Endothelial cell of umbilical vein (primary cell): Measurements from ENCODE around the gene ABCB9. TPM values are rescaled to one million over a fixed set of nuclear protein-coding genes. Genes with fewer than 3 reads are reported as not detected.

Experiments
- BruUV-seq: library from RNA; stranded (reverse); fragments of 400-500 nt; replicated peaks from 2 replicates; lab custom pipeline; 2021; lab: Mats Ljungman, UMichigan
- CTCF ChIA-PET: fragments of 300-600, 350-600 bp; sonication (Branson Sonifier 250); formaldehyde crosslinking; loops from one replicate; lab custom pipeline; 2021; ENCODE audit warnings: antibody characterized with exemption, inconsistent platforms; lab: Charles Lee
- POLR2A ChIA-PET: fragments of 300-600, 350-600 bp; sonication (Branson Sonifier 250); formaldehyde crosslinking; loops from one replicate; lab custom pipeline; 2021; ENCODE audit warnings: antibody characterized with exemption, inconsistent platforms; lab: Charles Lee
- DNase-seq: peaks from one replicate; pipeline ENCODE4 v3.0.0-alpha.2; 2011; ENCODE audit warnings: low read depth, low spot score
- FAIRE-seq: peaks from 2 replicates; lab custom pipeline; 2011; peaks lifted over from hg19 to GRCh38; lab: Jason Lieb, UNC
- H2AFZ ChIP-seq: 2 replicates; pipeline ENCODE4 v1.6.0; 2012; ENCODE audit warnings: low read depth, low read length, control low read depth, inconsistent platforms
- H3K27ac ChIP-seq: 2 replicates; pipeline ENCODE4 v1.5.1; 2011; ENCODE audit warnings: low read depth, mild to moderate bottlenecking, control low read depth, low read length, moderate library complexity; ENCODE audit not compliant: insufficient read depth
- H3K27me3 ChIP-seq, 2 experiments: 2 replicates each; pipeline versions ENCODE4 v1.6.0 to v1.6.1; 2011; ENCODE audit warnings: low read length in 2 of 2, mixed read lengths in 1 of 2; ENCODE audit not compliant: control insufficient read depth in 2 of 2, insufficient read depth in 2 of 2
- H3K36me3 ChIP-seq, 2 experiments: 2 replicates in 1 of 2; 3 replicates in 1 of 2; pipeline ENCODE4 v1.5.1; 2011; ENCODE audit warnings: low read length in 2 of 2, mild to moderate bottlenecking in 1 of 2, moderate library complexity in 1 of 2; ENCODE audit not compliant: control insufficient read depth in 2 of 2, insufficient read depth in 2 of 2; ENCODE audit errors: extremely low read depth in 1 of 2
- H3K4me1 ChIP-seq: 3 replicates; pipeline ENCODE4 v1.5.1; 2011; ENCODE audit warnings: mild to moderate bottlenecking, low read length; ENCODE audit not compliant: control insufficient read depth, insufficient read depth; ENCODE audit errors: extremely low read depth
- H3K4me2 ChIP-seq: 2 replicates; pipeline ENCODE4 v1.6.1; 2011; ENCODE audit warnings: low read length, control low read depth, mixed read lengths; ENCODE audit not compliant: insufficient read depth
- H3K4me3 ChIP-seq, 3 experiments: fragments of 200-600 bp in 1 of 3; sonication (generic), shearing (Covaris generic) in 1 of 3; replicated peaks in 1 of 3; 2 replicates each; pipeline ENCODE4 v1.5.1; 2011 to 2016; ENCODE audit warnings: control low read depth in 3 of 3, low read length in 3 of 3, mild to moderate bottlenecking in 2 of 3, inconsistent platforms in 1 of 3, low read depth in 1 of 3, moderate library complexity in 1 of 3; ENCODE audit not compliant: insufficient read depth in 1 of 3
- H3K79me2 ChIP-seq: 2 replicates; pipeline ENCODE4 v1.6.0; 2012; ENCODE audit warnings: low read length, inconsistent platforms; ENCODE audit not compliant: control insufficient read depth, insufficient read depth
- H3K9ac ChIP-seq: replicated peaks from 2 replicates; pipeline ENCODE3; 2011; ENCODE audit warnings: low read length, control low read depth; ENCODE audit not compliant: insufficient read depth; ENCODE audit errors: extremely low read depth
- H3K9me1 ChIP-seq: replicated peaks from 3 replicates; pipeline ENCODE4 v1.6.0; 2011; ENCODE audit warnings: mild to moderate bottlenecking, low read length; ENCODE audit not compliant: control insufficient read depth, insufficient read depth; ENCODE audit errors: extremely low read depth
- H3K9me3 ChIP-seq: replicated peaks from 2 replicates; pipeline ENCODE4 v1.5.1; 2012; ENCODE audit warnings: low read length, inconsistent platforms; ENCODE audit not compliant: control insufficient read depth, insufficient read depth
- H4K20me1 ChIP-seq: replicated peaks from 2 replicates; pipeline ENCODE3; 2011; ENCODE audit warnings: mild to moderate bottlenecking, low read length; ENCODE audit not compliant: control insufficient read depth, insufficient read depth; ENCODE audit errors: extremely low read depth
- EZH2 ChIP-seq: IDR thresholded peaks from 2 replicates; pipeline ENCODE4 v1.6.1; 2012; ENCODE audit warnings: borderline replicate concordance, low read depth, mild to moderate bottlenecking, moderate library complexity, low read length, inconsistent platforms; ENCODE audit not compliant: severe bottlenecking
- FOS ChIP-seq: IDR thresholded peaks from 2 replicates; pipeline ENCODE4 v1.6.1; 2011; ENCODE audit warnings: mild to moderate bottlenecking, low read length, moderate library complexity, borderline replicate concordance; ENCODE audit not compliant: insufficient read depth
- GATA2 ChIP-seq: IDR thresholded peaks from 2 replicates; pipeline ENCODE4 v1.7.0; 2011; ENCODE audit warnings: low read depth, mild to moderate bottlenecking, moderate library complexity, mixed read lengths, low read length; ENCODE audit not compliant: insufficient read length, insufficient read depth
- JUN ChIP-seq: IDR thresholded peaks from 2 replicates; pipeline ENCODE4 v1.6.1; 2011; ENCODE audit warnings: borderline replicate concordance, low read depth; ENCODE audit not compliant: insufficient read length, insufficient read depth
- MYC ChIP-seq: IDR thresholded peaks from one replicate; pipeline ENCODE4 v1.6.1; 2011; ENCODE audit warnings: mild to moderate bottlenecking, low read depth, low read length
- POLR2A ChIP-seq: IDR thresholded peaks from 2 replicates; pipeline ENCODE4 v1.6.1; 2012; ENCODE audit warnings: low read depth, mild to moderate bottlenecking, control low read depth, low read length
- POLR2AphosphoS5 ChIP-seq: IDR thresholded peaks from 2 replicates; pipeline ENCODE4 v1.6.1; 2012; ENCODE audit warnings: low read depth, mild to moderate bottlenecking, control low read depth, low read length, moderate library complexity; ENCODE audit not compliant: insufficient read depth
- dilution Hi-C: fragments of 300-500 bp; cut with MboI; formaldehyde crosslinking; loops from one replicate; pipeline ENCODE4 v1.15.0; 2019; ENCODE audit warnings: low sequenced_read_pairs; ENCODE audit not compliant: extremely low pct_ligation_motif_present
- intact Hi-C: fragments of 100-400 bp; cut with micrococcal nuclease; formaldehyde crosslinking; loops from one replicate; pipeline ENCODE4 v1.10.0; 2022
- polyA plus RNA-seq, 4 experiments: library from polyadenylated mRNA; depleted of rRNA in 3 of 4; stranded (reverse) in 3 of 4; unstranded in 1 of 4; fragments of >200 nt; gene quantifications; 2 replicates each; pipeline versions ENCODE4 v1.2.1 to v1.2.3, GENCODE V29; 2011 to 2012; ENCODE audit warnings: missing spikeins in 1 of 4
- total RNA-seq: library from RNA; stranded (reverse); gene quantifications from 2 replicates; pipeline ENCODE4 v1.2.3, GENCODE V29; 2021
- TF ChIP-seq, protein P1 (sequence below): IDR thresholded peaks from 2 replicates; pipeline ENCODE4 v1.6.1; 2011; ENCODE audit not compliant: insufficient read depth, insufficient read length
- TF ChIP-seq, protein P2 (sequence below), 2 donors: IDR thresholded peaks; 1 replicate in 1 of 2; 2 replicates in 1 of 2; pipeline ENCODE4 v1.5.1; 2011; ENCODE audit warnings: low read length in 2 of 2, mild to moderate bottlenecking in 2 of 2, moderate library complexity in 2 of 2, control low read depth in 1 of 2, inconsistent platforms in 1 of 2, low read depth in 1 of 2; ENCODE audit not compliant: insufficient read depth in 1 of 2; ENCODE audit errors: extremely low read depth in 1 of 2

ABCB9 gene
- total and polyA plus RNA-seq, 2 donors (not counting 3 experiments of a cell fraction or from before 2014, with no cell fraction given), result 11.7 to 16.9 TPM

DNA sequence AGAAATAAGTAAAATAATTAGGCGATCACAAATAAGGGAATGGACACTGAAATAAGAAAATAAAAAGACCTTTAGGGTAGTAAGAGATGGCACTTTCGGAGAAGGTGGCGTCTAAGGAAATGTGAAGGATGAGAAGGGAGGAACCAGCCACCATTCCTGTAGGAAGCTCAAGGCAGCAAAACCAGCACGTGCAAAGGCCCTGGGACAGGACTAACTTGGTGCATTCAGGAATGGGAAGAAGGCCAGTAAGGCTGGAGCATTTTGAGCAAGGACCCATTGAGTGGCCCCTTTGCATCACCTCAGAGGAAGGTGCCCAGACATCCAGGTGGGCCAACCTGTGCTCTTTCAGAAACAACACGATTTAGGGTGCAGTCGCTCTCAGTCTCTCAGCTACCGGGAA lies 69.6 kb downstream of the ABCB9 start:
- Histone ChIP-seq H3K27me3 (peaks cover 0 to 2% of the 10 kb centered on the region in 2 experiments), H3K9ac (no peak overlapping the region), H3K9me3 (no peaks in the 10 kb centered on the region), H3K4me3 (no peak overlapping the region), H3K36me3 (no peaks in the 10 kb centered on the region), H3K79me2 (peaks cover 39% of the 10 kb centered on the region), H4K20me1 (no peaks in the 10 kb centered on the region), H3K9me1 (no peaks in the 10 kb centered on the region), H3K4me2 (no peak overlapping the region), H3K4me1 (peaks cover 27% of the 10 kb centered on the region), H2AFZ (no peak overlapping the region), H3K27ac (no peak overlapping the region)
- dilution Hi-C loops (no loop called here), intact Hi-C loops (loop anchor here (5.0 kb wide), 1 partner anchor 46 kb away; no protein-coding TSS in a partner anchor)
- FAIRE-seq (no peak), DNase-seq (no peak)
- no peak for TF ChIP-seq MYC
- TF ChIP-seq FOS, result no peak
- TF ChIP-seq POLR2AphosphoS5, result no peak
- no peak for TF ChIP-seq EZH2
- TF ChIP-seq POLR2A, result no peak
- no peak for TF ChIP-seq JUN
- TF ChIP-seq, protein P1, sequence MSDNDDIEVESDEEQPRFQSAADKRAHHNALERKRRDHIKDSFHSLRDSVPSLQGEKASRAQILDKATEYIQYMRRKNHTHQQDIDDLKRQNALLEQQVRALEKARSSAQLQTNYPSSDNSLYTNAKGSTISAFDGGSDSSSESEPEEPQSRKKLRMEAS, result no peak
- no peak for TF ChIP-seq GATA2
- TF ChIP-seq, protein P2, sequence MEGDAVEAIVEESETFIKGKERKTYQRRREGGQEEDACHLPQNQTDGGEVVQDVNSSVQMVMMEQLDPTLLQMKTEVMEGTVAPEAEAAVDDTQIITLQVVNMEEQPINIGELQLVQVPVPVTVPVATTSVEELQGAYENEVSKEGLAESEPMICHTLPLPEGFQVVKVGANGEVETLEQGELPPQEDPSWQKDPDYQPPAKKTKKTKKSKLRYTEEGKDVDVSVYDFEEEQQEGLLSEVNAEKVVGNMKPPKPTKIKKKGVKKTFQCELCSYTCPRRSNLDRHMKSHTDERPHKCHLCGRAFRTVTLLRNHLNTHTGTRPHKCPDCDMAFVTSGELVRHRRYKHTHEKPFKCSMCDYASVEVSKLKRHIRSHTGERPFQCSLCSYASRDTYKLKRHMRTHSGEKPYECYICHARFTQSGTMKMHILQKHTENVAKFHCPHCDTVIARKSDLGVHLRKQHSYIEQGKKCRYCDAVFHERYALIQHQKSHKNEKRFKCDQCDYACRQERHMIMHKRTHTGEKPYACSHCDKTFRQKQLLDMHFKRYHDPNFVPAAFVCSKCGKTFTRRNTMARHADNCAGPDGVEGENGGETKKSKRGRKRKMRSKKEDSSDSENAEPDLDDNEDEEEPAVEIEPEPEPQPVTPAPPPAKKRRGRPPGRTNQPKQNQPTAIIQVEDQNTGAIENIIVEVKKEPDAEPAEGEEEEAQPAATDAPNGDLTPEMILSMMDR (IDR thresholded peaks at IDR 0.05; ENCODE audit: extremely low read depth in 1 of 2, insufficient read depth in 1 of 2, low read depth in 1 of 2, low read length in 2 of 2), result no peak
- POLR2A ChIA-PET, result no interaction called here
- CTCF ChIA-PET, result interaction anchor here (0.9 to 1.6 kb wide), 4 partner anchors 12 to 56 kb away, joined by 3 to 4 read pairs (median 4); no protein-coding TSS in a partner anchor
- no TSS peak for BruUV-seq
